Vagina (tissue), 2 donors: ENCODE data around the gene RPP30. TPM values are rescaled to one million over a fixed set of nuclear protein-coding genes. Genes with fewer than 3 reads are reported as not detected.
A peak's percentile ranks its signal among the peaks of the same experiment; 100 is the strongest.

Experiments used
- DNase-seq, 2 donors: peaks; one replicate each; pipeline ENCODE4 v3.0.0-alpha.2; 2017; ENCODE audit errors: extremely low spot score in 2 of 2
- H3K27ac ChIP-seq: fragments of 200-600 bp; sonication (generic); one replicate; pipeline ENCODE4 v1.5.1; 2019
- H3K27me3 ChIP-seq: fragments of 200-600 bp; sonication (generic); one replicate; pipeline ENCODE4 v1.5.1; 2019
- H3K36me3 ChIP-seq, 2 donors: fragments of 200-600 bp; sonication (generic); one replicate each; pipeline ENCODE4 v1.5.1; 2017 to 2019
- H3K4me1 ChIP-seq: fragments of 200-600 bp; sonication (generic); one replicate; pipeline ENCODE4 v1.5.1; 2019
- H3K4me3 ChIP-seq, 2 donors: fragments of 200-600 bp; sonication (generic); 1 replicate in 1 of 2; 2 replicates in 1 of 2; pipeline ENCODE4 v1.5.1; 2016 to 2019
- H3K9me3 ChIP-seq: fragments of 200-600 bp; sonication (generic); one replicate; pipeline ENCODE4 v1.5.1; 2019
- POLR2A ChIP-seq, 2 donors: fragments of 450-650 bp; IDR thresholded peaks; one replicate each; pipeline ENCODE4 v1.6.1; 2017; ENCODE audit warnings: antibody characterized with exemption in 2 of 2, mild to moderate bottlenecking in 2 of 2, moderate library complexity in 2 of 2
- POLR2AphosphoS5 ChIP-seq, 2 donors: sonication (generic); formaldehyde crosslinking; IDR thresholded peaks; one replicate each; pipeline ENCODE4 v1.9.0; 2017; ENCODE audit warnings: antibody characterized with exemption in 2 of 2, mild to moderate bottlenecking in 2 of 2, low read depth in 1 of 2; ENCODE audit not compliant: insufficient read depth in 1 of 2
- intact Hi-C: fragments of 100-400 bp; cut with DNase I; formaldehyde crosslinking; loops from one replicate; pipeline ENCODE4 v1.15.1; 2023
- total RNA-seq: library from RNA; depleted of rRNA; stranded (reverse); fragments of >200 nt; gene quantifications from one replicate; pipeline ENCODE4 v1.2.3, GENCODE V29; 2016
- TF ChIP-seq, protein P1 (sequence below), 3 experiments: fragments of 450-650 bp in 2 of 3; fragments of 200-600 bp in 1 of 3; sonication (generic) in 1 of 3; IDR thresholded peaks; one replicate each; pipeline ENCODE4 v1.5.1; 2017 to 2019; ENCODE audit warnings: antibody characterized with exemption in 3 of 3, mild to moderate bottlenecking in 2 of 3, moderate library complexity in 2 of 3

Gene RPP30
- total RNA-seq, 1 donor from 2014 or later: 18.4 TPM

DNA sequence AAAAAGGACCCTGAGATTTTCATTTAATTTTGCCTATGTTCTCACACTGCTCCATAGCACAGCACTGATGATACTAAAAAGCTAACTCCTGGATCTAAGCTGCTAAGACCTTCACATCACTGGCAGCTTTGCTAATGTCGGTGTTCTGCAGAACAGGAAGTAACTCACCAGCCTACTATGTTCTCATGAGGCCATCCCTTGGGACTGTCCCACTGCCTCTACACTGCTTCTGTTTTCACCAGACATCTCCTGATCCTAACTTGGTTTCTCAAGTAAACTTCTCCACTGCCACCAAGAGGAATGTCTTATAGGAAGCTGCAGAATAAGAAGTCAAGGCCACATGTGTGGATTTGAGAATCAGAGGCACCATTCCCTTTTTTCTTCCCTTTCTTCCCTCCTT, 29.0 kb upstream of the RPP30 start:
- Histone ChIP-seq H3K9me3 (no peaks in the 10 kb centered on the region), H3K27ac (no peak overlapping the region), H3K4me1 (no peaks in the 10 kb centered on the region), H3K4me3 (no peak overlapping the region), H3K27me3 (no peaks in the 10 kb centered on the region), H3K36me3 (no peaks in the 10 kb centered on the region)
- intact Hi-C loops: no loop called here
- no peak for DNase-seq
- TF ChIP-seq POLR2AphosphoS5 (IDR thresholded peaks at IDR 0.05; ENCODE audit: insufficient read depth in 1 of 2, low read depth in 1 of 2): no peak
- TF ChIP-seq, protein P1, sequence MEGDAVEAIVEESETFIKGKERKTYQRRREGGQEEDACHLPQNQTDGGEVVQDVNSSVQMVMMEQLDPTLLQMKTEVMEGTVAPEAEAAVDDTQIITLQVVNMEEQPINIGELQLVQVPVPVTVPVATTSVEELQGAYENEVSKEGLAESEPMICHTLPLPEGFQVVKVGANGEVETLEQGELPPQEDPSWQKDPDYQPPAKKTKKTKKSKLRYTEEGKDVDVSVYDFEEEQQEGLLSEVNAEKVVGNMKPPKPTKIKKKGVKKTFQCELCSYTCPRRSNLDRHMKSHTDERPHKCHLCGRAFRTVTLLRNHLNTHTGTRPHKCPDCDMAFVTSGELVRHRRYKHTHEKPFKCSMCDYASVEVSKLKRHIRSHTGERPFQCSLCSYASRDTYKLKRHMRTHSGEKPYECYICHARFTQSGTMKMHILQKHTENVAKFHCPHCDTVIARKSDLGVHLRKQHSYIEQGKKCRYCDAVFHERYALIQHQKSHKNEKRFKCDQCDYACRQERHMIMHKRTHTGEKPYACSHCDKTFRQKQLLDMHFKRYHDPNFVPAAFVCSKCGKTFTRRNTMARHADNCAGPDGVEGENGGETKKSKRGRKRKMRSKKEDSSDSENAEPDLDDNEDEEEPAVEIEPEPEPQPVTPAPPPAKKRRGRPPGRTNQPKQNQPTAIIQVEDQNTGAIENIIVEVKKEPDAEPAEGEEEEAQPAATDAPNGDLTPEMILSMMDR (IDR thresholded peaks at IDR 0.05): no peak
- TF ChIP-seq POLR2A (IDR thresholded peaks at IDR 0.05): no peak

DNA sequence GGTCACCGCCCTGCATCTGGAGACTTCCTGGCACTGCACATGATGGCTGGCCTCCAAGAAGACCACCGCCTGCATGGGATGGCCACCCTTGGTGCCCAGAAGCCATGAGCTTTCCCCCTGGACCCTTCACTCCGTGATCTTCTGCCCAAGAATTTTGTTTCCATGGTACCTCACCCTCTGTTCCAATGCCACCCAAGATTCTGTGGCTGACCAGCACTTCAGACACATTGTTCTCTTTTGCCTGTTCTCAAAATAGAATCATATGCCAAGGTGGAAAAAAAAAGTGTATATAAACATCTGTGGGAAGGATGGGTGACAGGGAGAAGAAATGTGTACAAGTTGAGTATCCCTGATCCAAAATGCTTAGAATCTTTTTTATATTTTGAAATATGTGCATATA, 26.0 kb upstream of the RPP30 start:
- Histone ChIP-seq H3K9me3 (no peaks in the 10 kb centered on the region), H3K4me1 (no peaks in the 10 kb centered on the region), H3K36me3 (no peaks in the 10 kb centered on the region), H3K4me3 (no peak overlapping the region), H3K27me3 (no peaks in the 10 kb centered on the region), H3K27ac (no peak overlapping the region)
- TF ChIP-seq, protein P1 (IDR thresholded peaks at IDR 0.05): no peak
- TF ChIP-seq POLR2A (IDR thresholded peaks at IDR 0.05) (no peak), POLR2AphosphoS5 (IDR thresholded peaks at IDR 0.05; ENCODE audit: insufficient read depth in 1 of 2, low read depth in 1 of 2) (no peak)
- intact Hi-C loops: no loop called here
- no peak for DNase-seq

DNA sequence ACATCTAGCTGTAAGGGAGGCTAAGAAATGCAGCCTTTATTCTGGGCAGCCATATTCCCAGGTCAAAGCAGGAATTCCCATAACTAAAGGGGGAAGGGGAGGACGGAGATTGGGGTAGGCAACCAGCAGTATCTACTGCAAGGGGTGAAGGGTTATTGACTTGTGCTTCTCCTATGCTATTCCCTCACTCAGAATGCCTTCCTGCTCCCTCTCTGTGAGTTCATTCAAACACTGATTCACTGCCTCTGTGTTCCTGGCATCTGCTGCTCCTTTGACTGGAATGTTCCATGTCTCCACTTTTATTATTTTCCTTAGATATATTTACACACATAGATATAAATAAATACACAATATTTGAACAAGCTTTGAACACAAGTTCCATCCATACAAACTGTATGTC, 25.0 kb upstream of the RPP30 start:
- intact Hi-C loops: no loop called here
- Histone ChIP-seq H3K4me3 (no peak overlapping the region), H3K27me3 (no peaks in the 10 kb centered on the region), H3K4me1 (no peaks in the 10 kb centered on the region), H3K27ac (no peak overlapping the region), H3K9me3 (no peaks in the 10 kb centered on the region), H3K36me3 (no peaks in the 10 kb centered on the region)
- no peak for DNase-seq
- TF ChIP-seq, protein P1 (IDR thresholded peaks at IDR 0.05): no peak
- TF ChIP-seq POLR2AphosphoS5 (IDR thresholded peaks at IDR 0.05; ENCODE audit: insufficient read depth in 1 of 2, low read depth in 1 of 2) (no peak), POLR2A (IDR thresholded peaks at IDR 0.05) (no peak)

DNA sequence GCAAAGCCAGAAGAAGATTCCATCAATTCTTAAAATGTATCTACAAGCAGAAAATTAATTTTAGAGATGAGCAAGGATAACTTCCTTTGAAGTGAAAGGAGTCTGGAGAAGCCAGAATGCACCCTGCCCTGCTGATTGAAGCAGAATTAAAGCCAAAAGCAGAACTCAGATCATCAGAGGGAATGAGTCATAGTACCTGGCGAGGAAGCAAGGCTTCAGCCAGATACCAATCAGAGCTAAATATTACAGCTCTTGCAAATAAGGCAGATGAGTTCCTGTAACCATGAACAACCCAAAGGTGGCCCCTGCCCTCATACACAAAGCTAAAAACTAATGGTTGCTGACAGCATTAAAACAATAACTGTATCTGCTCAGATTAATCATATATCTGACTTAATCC, 24.3 kb upstream of the RPP30 start:
- Histone ChIP-seq H3K9me3 (no peaks in the 10 kb centered on the region), H3K4me3 (no peak overlapping the region), H3K36me3 (no peaks in the 10 kb centered on the region), H3K4me1 (no peaks in the 10 kb centered on the region), H3K27ac (no peak overlapping the region), H3K27me3 (no peaks in the 10 kb centered on the region)
- TF ChIP-seq POLR2A (IDR thresholded peaks at IDR 0.05): no peak
- TF ChIP-seq POLR2AphosphoS5 (IDR thresholded peaks at IDR 0.05; ENCODE audit: insufficient read depth in 1 of 2, low read depth in 1 of 2): peak in 1 of 2 donors; percentile 17
- intact Hi-C loops: no loop called here
- DNase-seq: no peak

DNA sequence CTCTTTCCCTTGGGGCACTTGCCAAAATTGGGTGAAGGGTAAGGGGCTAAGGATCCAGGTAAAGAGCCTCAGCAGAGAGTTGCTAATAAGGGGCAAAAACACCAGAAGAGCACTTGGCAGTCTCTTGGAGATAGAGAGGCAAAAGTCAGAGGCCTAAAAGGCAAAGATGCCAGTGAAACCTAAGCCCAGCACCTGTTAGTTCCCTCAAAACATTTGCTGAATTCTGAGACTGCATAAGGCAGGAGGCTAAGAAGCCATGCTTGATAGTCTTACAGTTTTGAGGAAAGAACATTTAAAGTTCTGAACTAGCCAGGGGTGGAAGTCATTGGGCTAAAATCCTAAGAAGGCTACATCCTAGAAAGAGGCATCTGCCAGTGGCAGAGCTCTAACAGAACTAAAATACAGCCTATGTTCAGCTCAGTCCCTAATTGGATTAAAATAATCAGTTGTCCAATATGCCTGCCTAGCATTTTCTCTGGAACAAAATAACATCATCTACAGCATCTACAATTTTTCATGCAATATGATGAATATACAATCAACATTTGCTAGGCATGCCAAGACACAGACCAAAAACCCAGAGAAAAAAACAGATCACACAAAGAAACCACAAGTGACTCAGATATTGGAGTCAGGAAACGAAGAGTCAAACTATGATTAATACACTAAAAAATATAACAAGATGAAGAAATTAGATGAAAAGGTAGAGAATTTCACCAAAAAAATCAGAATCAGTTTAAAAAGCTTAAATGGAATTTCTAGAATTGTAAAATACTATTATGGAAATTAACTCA, 21.6 kb upstream of the RPP30 start:
- TF ChIP-seq POLR2A (IDR thresholded peaks at IDR 0.05): no peak
- TF ChIP-seq POLR2AphosphoS5 (IDR thresholded peaks at IDR 0.05; ENCODE audit: insufficient read depth in 1 of 2, low read depth in 1 of 2): no peak
- Histone ChIP-seq H3K27me3 (no peaks in the 10 kb centered on the region), H3K9me3 (no peaks in the 10 kb centered on the region), H3K4me3 (no peak overlapping the region), H3K27ac (no peak overlapping the region), H3K4me1 (no peaks in the 10 kb centered on the region), H3K36me3 (no peaks in the 10 kb centered on the region)
- intact Hi-C loops: no loop called here
- DNase-seq: no peak

DNA sequence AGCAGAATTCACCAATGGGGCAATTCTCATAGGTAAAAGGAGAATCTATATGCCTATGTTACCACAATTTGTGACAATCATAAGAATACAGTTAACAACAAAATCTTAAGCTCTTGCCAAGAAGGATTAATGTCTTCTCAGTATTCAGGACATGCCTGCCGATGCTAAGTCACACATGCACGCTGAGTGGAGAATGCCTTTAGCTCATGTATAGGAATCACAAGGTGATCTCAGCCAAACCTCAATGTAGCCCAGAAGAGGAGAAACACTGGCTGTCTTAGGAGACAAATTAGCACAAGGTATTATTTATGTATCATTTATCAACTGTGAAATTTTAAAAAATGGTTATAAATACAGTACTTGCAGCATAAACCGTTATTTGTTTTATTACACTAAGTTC, 16.6 kb upstream of the RPP30 start:
- H3K27me3 ChIP-seq: no peaks in the 10 kb centered on the region
- intact Hi-C loops: no loop called here

More for the DNA sequence above, 16.6 kb upstream of the RPP30 start:
- TF ChIP-seq POLR2AphosphoS5 (IDR thresholded peaks at IDR 0.05; ENCODE audit: insufficient read depth in 1 of 2, low read depth in 1 of 2) (no peak), POLR2A (IDR thresholded peaks at IDR 0.05) (no peak)
- TF ChIP-seq, protein P1 (IDR thresholded peaks at IDR 0.05): no peak
- H3K9me3 ChIP-seq: no peaks in the 10 kb centered on the region
- no peak overlapping the region for H3K27ac ChIP-seq
- no peaks in the 10 kb centered on the region for H3K36me3 ChIP-seq
- H3K4me1 ChIP-seq: peaks cover 11% of the 10 kb centered on the region
- H3K4me3 ChIP-seq: no peak overlapping the region
- DNase-seq: no peak
